KOPT-K1 (cell line): Measurements from ENCODE around the gene REC114.

ENCODE experiments used
- H3K27ac ChIP-seq: fragments of 200-600 bp; sonication (generic); 2 replicates; pipeline ENCODE4 v1.5.1; 2016; ENCODE audit warnings: antibody characterized with exemption, mild to moderate bottlenecking, low read depth, low read length; ENCODE audit not compliant: poor library complexity, severe bottlenecking
- H3K36me3 ChIP-seq: fragments of 200-600 bp; sonication (generic); 2 replicates; pipeline ENCODE4 v1.5.1; 2017; ENCODE audit warnings: antibody characterized with exemption, mild to moderate bottlenecking, low read length, moderate library complexity; ENCODE audit not compliant: insufficient read depth
- H3K9me3 ChIP-seq: fragments of 200-600 bp; sonication (generic); 2 replicates; pipeline ENCODE4 v1.5.1; 2017; ENCODE audit warnings: antibody characterized with exemption, low read length, mild to moderate bottlenecking; ENCODE audit not compliant: insufficient read depth, poor library complexity, severe bottlenecking

The REC114 gene

GRCh38 chr15:73593304-73594074, 150.5 kb downstream of the REC114 start:
- Histone ChIP-seq H3K9me3 (no peaks in the 10 kb centered on the region), H3K27ac (no peak overlapping the region), H3K36me3 (peaks cover 12% of the 10 kb centered on the region; the same call in 1 of the 2 replicates)

GRCh38 chr15:73594109-73594508, 151.1 kb downstream of the REC114 start:
- no peaks in the 10 kb centered on the region for H3K9me3 ChIP-seq
- peaks cover 6% of the 10 kb centered on the region; the same call in 1 of the 2 replicates for H3K36me3 ChIP-seq
- no peak overlapping the region for H3K27ac ChIP-seq

GRCh38 chr15:73596174-73596573, 153.2 kb downstream of the REC114 start:
- Histone ChIP-seq H3K9me3 (no peaks in the 10 kb centered on the region), H3K27ac (no peak overlapping the region), H3K36me3 (peaks cover 6% of the 10 kb centered on the region; the same call in 1 of the 2 replicates)

- Histone ChIP-seq H3K27ac (no peak overlapping the region), H3K9me3 (no peaks in the 10 kb centered on the region), H3K36me3 (no peaks in the 10 kb centered on the region)
Observed at GRCh38 chr15:73597036-73597638, 154.2 kb downstream of the REC114 start.

- no peaks in the 10 kb centered on the region for H3K36me3 ChIP-seq
- no peaks in the 10 kb centered on the region for H3K9me3 ChIP-seq
- no peak overlapping the region for H3K27ac ChIP-seq
Observed at GRCh38 chr15:73598530-73599160, 155.7 kb downstream of the REC114 start.

GRCh38 chr15:73599934-73600333, 157.0 kb downstream of the REC114 start:
- Histone ChIP-seq H3K27ac (no peak overlapping the region), H3K36me3 (no peaks in the 10 kb centered on the region), H3K9me3 (no peaks in the 10 kb centered on the region)

GRCh38 chr15:73600413-73601335, 157.7 kb downstream of the REC114 start:
- Histone ChIP-seq H3K9me3 (no peaks in the 10 kb centered on the region), H3K36me3 (no peaks in the 10 kb centered on the region), H3K27ac (no peak overlapping the region)

GRCh38 chr15:73601451-73602445, 158.8 kb downstream of the REC114 start:
- Histone ChIP-seq H3K9me3 (no peaks in the 10 kb centered on the region), H3K27ac (no peak overlapping the region)

GRCh38 chr15:73602446-73602843, 159.5 kb downstream of the REC114 start:
- H3K27ac ChIP-seq = no peak overlapping the region
- no peaks in the 10 kb centered on the region for H3K9me3 ChIP-seq
- no peaks in the 10 kb centered on the region for H3K36me3 ChIP-seq

More at GRCh38 chr15:73601451-73602445, 158.8 kb downstream of the REC114 start:
- H3K36me3 ChIP-seq = no peaks in the 10 kb centered on the region

GRCh38 chr15:73602992-73603391, 160.0 kb downstream of the REC114 start:
- H3K27ac ChIP-seq = no peak overlapping the region
- H3K9me3 ChIP-seq = no peaks in the 10 kb centered on the region
- H3K36me3 ChIP-seq = no peaks in the 10 kb centered on the region

GRCh38 chr15:73604477-73604876, 161.5 kb downstream of the REC114 start:
- Histone ChIP-seq H3K27ac (no peak overlapping the region), H3K36me3 (no peaks in the 10 kb centered on the region), H3K9me3 (no peaks in the 10 kb centered on the region)

GRCh38 chr15:73605759-73606436, 162.9 kb downstream of the REC114 start:
- no peaks in the 10 kb centered on the region for H3K36me3 ChIP-seq
- no peaks in the 10 kb centered on the region for H3K9me3 ChIP-seq
- H3K27ac ChIP-seq = no peak overlapping the region

- no peaks in the 10 kb centered on the region for H3K9me3 ChIP-seq
- no peak overlapping the region for H3K27ac ChIP-seq
- no peaks in the 10 kb centered on the region for H3K36me3 ChIP-seq
Observed at GRCh38 chr15:73607405-73607804, 164.4 kb downstream of the REC114 start.
